Activated naive CD4-positive, alpha-beta T cell treated with Interleukin-2 at 50 U/mL for 16 hours (primary cell): ENCODE measurements around the gene LELP1.
"Not testable (repeated sequence)": the region's sequence is repeated elsewhere in the genome, so short reads cannot be mapped to it uniquely, and the experiment has no call there.

Experiments
- DNase-seq: peaks from one replicate; pipeline ENCODE4 v3.0.0-alpha.2; 2020

The LELP1 gene

DNA sequence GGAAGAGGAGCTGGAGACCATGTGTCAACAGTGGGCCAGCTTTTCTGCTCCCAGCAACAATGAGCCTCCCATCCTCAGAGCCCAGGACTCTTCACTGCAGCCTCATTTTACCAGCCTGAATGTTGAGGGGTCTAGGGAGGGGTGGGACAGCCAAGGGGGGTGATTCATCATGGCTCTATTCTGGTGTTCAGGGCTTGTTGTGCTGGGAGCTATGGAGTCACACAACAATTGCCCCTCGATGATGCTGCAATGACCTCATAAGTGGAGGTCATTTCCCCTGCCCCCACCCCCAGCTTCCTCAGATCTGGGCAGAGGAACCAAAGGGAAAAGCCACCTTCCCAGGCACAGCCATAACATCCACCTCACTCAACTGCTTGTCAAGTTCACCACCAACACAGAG, at the start of gene LELP1:
TSS of gene LELP1 (plus strand) at position 301 of the 400 bp plus-strand sequence. CDS start 1,278 bp downstream, outside the sequence.
- DNase-seq = no peak

GRCh38 chr1:153155541-153155940, 47.7 kb upstream of the LELP1 start:
- DNase-seq = no peak

- DNase-seq = no peak
Measured at GRCh38 chr1:153168686-153169085, 34.5 kb upstream of the LELP1 start.

- DNase-seq = no peak
Measured at GRCh38 chr1:153174624-153175023, 28.6 kb upstream of the LELP1 start.

GRCh38 chr1:153178922-153179321, 24.3 kb upstream of the LELP1 start:
- no peak for DNase-seq

- no peak for DNase-seq
Measured at GRCh38 chr1:153180556-153180955, 22.7 kb upstream of the LELP1 start.

DNA sequence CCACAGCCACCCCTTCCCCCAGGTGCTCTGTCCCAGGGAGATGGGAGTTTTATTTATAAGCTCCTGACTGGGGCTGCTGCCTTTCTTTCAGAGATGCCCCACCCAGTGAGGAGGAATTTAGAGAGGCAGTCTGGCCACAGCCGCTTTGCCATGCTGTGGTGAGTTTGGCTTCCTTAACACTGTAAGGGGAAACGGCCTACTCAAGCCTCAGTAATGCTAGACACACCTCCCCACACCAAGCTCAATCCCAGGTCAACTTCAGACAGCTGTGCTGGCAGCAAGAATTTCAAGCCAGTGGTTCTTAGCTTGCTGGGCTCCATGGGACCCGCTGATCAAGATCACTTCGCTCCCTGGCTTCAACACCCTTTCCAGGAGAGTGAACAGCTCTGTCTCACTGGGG, 14.9 kb upstream of the LELP1 start:
- DNase-seq = not testable (repeated sequence)

DNA sequence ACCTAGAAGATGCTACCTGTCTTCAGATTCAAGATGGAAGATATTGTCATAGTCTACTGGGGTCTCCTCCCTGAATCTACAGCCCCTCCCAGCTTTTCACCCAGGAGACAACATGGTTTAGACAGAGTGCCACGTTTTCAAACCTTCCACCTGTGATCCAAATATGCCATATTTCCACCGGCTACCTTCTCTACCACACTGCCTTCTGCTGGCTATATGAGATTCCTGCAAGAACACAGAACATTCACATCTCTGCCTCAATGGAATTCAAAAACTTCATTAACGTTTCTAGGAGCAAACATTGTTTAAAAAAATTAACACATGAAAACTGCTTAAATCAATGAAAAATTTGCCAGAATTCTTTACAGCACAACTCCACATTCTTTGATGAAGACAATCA, 12.9 kb upstream of the LELP1 start:
- DNase-seq = no peak

DNA sequence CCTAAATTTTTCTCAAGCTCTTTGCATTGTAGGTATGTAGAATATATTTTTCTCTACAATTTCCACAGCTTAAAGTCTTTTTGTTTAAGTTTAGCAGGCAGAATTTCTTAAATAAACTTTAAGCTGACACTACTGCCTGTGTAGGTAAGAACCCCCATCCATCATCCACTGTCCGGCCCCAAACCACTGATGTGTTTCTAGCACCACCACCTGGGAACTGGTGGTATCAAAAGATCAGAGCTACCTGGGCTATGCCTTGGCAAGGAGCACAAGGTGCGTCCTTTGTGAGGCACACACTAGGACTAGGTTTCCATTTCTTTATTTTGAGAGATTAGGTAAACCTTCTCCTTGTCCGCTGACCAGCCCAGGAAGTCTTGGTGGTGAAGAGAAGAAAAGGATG, 10.5 kb upstream of the LELP1 start:
- DNase-seq = no peak

DNA sequence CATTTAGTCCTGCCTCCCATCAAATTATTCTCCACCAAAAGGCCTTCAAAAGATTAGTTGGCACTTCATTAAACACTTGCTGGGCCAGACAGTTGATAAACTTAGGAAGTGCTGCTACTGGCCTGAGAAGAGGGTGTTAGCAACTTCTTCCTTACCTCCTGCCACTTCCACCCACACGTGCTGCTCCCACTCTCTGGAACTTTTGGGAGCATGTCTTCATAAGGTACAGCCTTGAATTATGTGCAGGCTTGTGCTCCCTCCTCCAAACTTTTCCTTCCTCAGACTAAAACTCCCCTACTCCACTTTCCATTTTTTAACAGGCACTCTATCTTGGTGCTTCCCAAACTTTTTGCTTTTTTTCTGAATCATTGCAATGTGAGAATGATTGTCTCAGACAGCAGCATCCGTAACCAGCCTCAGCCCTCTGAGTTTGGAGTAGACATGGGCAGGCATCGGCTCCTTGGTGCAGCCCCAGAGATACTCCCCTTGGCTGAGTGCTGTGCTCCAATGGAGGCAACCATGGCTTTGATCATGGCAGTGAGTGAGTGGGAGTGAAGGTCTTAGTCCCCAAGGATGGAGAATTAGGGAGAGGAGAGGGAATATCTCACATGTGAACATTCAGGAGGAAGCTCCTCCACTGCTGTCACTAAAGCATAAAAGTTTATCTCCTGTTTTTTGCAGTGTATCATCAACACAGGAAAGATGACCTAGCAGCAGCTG, 8.7 kb upstream of the LELP1 start:
- DNase-seq = no peak

- DNase-seq = no peak
Measured at GRCh38 chr1:153195216-153195615, 8.0 kb upstream of the LELP1 start.

- no peak for DNase-seq
Measured at GRCh38 chr1:153202006-153202405, 1.2 kb upstream of the LELP1 start.

DNA sequence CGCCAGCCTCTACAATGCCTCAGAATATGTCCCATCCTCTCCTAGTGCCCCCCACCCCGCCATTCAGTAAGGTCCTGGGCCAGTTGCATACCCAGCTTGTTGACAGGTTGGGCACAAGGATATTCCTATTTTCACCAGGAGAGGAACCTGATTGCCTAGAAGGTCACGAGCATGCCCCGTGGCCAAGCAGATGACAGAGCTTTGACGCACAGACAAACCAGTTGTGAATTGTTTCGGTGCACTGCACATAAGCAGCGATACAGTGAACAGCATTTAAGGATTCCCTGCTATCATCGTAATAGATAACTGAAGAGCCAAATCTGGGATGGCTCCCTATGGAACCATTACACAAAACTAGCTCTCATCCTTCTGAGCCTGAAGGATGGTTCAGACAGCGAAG, 3.4 kb downstream of the LELP1 start:
- no peak for DNase-seq

GRCh38 chr1:153210206-153210605, 7.0 kb downstream of the LELP1 start:
- DNase-seq = no peak

- DNase-seq = no peak
Measured at GRCh38 chr1:153212201-153212600, 9.0 kb downstream of the LELP1 start.

- no peak for DNase-seq
Measured at GRCh38 chr1:153213519-153213918, 10.3 kb downstream of the LELP1 start.

- no peak for DNase-seq
Measured at GRCh38 chr1:153217212-153217611, 14.0 kb downstream of the LELP1 start, which contains the start of gene PRR9. PRR9 (plus strand) TSS chr1:153217584; CDS start chr1:153218145, 561 bp downstream.

GRCh38 chr1:153217744-153218416, 14.7 kb downstream of the LELP1 start:
- no peak for DNase-seq

DNA sequence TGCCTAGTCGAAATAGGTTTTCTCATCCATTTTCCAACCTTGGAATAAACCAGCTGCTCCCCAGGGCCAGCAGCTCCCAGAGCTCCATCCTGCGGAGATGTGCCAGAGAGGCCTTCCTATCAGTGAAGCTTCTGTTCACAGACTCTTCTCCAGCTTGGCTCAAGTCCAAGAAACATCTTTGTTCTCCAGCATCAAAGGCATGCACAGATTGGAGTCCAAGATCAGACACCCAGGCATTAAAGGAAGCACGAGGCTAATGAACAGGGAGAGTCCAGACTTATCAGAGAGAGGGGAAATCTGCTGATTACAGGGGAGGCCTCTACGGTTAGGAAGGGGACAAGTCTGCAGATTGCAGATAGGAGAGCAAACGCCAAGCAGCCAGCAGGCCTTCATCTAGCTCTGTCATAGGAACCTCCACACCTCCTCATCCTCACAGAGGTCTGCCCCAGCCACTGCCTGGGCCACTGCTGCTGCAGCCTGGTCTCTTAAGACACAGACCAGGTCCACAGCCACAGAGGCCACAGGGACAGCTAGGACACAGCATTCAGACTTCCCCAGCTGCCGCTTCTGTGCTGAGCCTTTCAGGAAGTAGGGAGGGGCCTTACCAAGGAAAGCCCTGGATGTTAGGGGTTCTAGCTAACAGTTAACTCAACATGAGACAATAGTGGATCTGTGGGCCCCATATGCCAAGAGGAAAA, 17.5 kb downstream of the LELP1 start:
- no peak for DNase-seq

- DNase-seq = peak; percentile 51
Measured at GRCh38 chr1:153223040-153223891, 20.0 kb downstream of the LELP1 start.

GRCh38 chr1:153227810-153228209, 24.6 kb downstream of the LELP1 start:
- DNase-seq = no peak

DNA sequence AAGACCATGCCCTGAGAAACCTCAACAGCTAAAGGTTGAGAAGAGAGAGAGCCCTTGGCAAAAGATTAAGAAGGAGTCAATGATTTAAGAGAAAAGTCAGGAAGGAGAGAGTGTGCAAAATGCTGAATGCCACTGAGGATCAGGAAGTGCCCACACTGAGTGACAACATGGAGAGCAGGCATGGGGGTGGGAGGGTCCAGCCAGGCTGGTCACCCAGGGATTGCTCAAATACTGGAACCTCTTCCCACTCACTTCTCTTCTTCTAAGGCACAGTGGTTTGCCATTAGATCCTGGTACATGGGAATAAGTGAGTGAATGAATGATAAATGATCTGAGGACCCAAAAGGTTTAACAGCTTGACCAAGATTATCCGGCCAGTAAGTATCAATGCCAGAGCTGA, 25.3 kb downstream of the LELP1 start:
- no peak for DNase-seq
